Measurements from ENCODE around the gene LRRC8C.

Gene LRRC8C

GRCh38 chr1:89632657-89633247 lies at the start of gene LRRC8C:
TSS of gene LRRC8C (plus strand) at chr1:89633120. CDS start at chr1:89686474, 53,354 bp downstream.
- peak within 1 kb of the TSS; percentile 85 for H3K4me3 ChIP-seq (ENCODE audit: low read depth, low read length)
- peak; percentile 73 for DNase-seq (ENCODE audit: low read depth, low spot score)
- peak; percentile 5 for TF ChIP-seq CTCF (IDR thresholded peaks at IDR 0.05; ENCODE audit: low read depth, low read length)
- in situ Hi-C loops (cut with HindIII; ENCODE audit: low sequenced_read_pairs): no loop called here

GRCh38 chr1:89584211-89584610 lies 48.7 kb upstream of the LRRC8C start:
- no peak for TF ChIP-seq CTCF (IDR thresholded peaks at IDR 0.05; ENCODE audit: low read depth, low read length)
- in situ Hi-C loops (cut with HindIII; ENCODE audit: low sequenced_read_pairs): no loop called here
- no peak overlapping the region for H3K4me3 ChIP-seq (ENCODE audit: low read depth, low read length)
- DNase-seq (ENCODE audit: low read depth, low spot score): no peak

GRCh38 chr1:89584781-89585180 lies 48.1 kb upstream of the LRRC8C start:
- in situ Hi-C loops (cut with HindIII; ENCODE audit: low sequenced_read_pairs): no loop called here
- no peak for TF ChIP-seq CTCF (IDR thresholded peaks at IDR 0.05; ENCODE audit: low read depth, low read length)
- no peak for DNase-seq (ENCODE audit: low read depth, low spot score)
- H3K4me3 ChIP-seq (ENCODE audit: low read depth, low read length): no peak overlapping the region

- no peak for TF ChIP-seq CTCF (IDR thresholded peaks at IDR 0.05; ENCODE audit: low read depth, low read length)
- in situ Hi-C loops (cut with HindIII; ENCODE audit: low sequenced_read_pairs): no loop called here
- no peak overlapping the region for H3K4me3 ChIP-seq (ENCODE audit: low read depth, low read length)
- DNase-seq (ENCODE audit: low read depth, low spot score): no peak
Observed at GRCh38 chr1:89587729-89588161, 45.2 kb upstream of the LRRC8C start.

GRCh38 chr1:89588480-89588879 lies 44.4 kb upstream of the LRRC8C start:
- no peak overlapping the region for H3K4me3 ChIP-seq (ENCODE audit: low read depth, low read length)
- in situ Hi-C loops (cut with HindIII; ENCODE audit: low sequenced_read_pairs): no loop called here
- DNase-seq (ENCODE audit: low read depth, low spot score): no peak
- no peak for TF ChIP-seq CTCF (IDR thresholded peaks at IDR 0.05; ENCODE audit: low read depth, low read length)

- in situ Hi-C loops (cut with HindIII; ENCODE audit: low sequenced_read_pairs): no loop called here
- DNase-seq (ENCODE audit: low read depth, low spot score): peak; percentile 58
- no peak overlapping the region for H3K4me3 ChIP-seq (ENCODE audit: low read depth, low read length)
- TF ChIP-seq CTCF (IDR thresholded peaks at IDR 0.05; ENCODE audit: low read depth, low read length): no peak
Observed at GRCh38 chr1:89589515-89589914, 43.4 kb upstream of the LRRC8C start.
